Measurements from ENCODE around the gene PLEKHB1. TPM values are rescaled to one million over a fixed set of nuclear protein-coding genes. Genes with fewer than 3 reads are reported as not detected.

The PLEKHB1 gene
- total and polyA plus RNA-seq, 11 donors: 0.82 to 36.3 (median 10.8) TPM

GRCh38 chr11:73705053-73705452 lies 58.7 kb downstream of the PLEKHB1 start:
- H3K4me1 ChIP-seq: no peaks in the 10 kb centered on the region
- intact Hi-C loops (cut with DNase I): loop anchor here in 1 of 10 donors (10.0 kb wide), 1 partner anchor 100 kb away; no protein-coding TSS in a partner anchor
- TF ChIP-seq CTCF (IDR thresholded peaks at IDR 0.05): no peak
- TF ChIP-seq POLR2A (IDR thresholded peaks at IDR 0.05): no peak
- WGBS, 4 donors: 95 to 100% (median 97%) methylated on average over 1 of the region's 1 CpG
- no peak overlapping the region for H3K4me3 ChIP-seq
- no peak for DNase-seq
- no peaks in the 10 kb centered on the region for H3K9me3 ChIP-seq
- H3K27ac ChIP-seq: no peak overlapping the region
- no peak for ATAC-seq
- H3K36me3 ChIP-seq: peaks cover 0 to 91% (median 76%) of the 10 kb centered on the region in 9 donors
- no peaks in the 10 kb centered on the region for H3K27me3 ChIP-seq

DNA sequence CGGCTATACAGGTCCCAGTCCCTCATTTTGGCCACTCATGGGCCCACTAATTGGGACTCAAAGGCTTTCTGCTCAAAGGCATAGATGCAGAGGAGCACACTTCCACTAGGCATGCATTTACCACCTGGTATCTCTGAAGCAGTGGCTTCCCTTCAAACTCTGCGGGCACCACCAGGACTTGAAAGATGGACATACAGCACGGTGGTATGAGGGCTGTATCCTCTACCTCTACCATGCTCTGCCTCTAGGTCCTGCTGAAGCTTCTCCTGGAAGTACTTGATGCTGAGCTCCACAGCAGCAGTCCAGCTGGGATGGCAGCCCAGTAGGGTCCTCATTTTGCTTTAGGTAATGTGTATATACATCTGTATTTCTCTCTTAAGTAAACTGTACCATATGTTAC lies 64.6 kb downstream of the PLEKHB1 start:
- ATAC-seq (no peak), DNase-seq (no peak)
- no peaks in the 10 kb centered on the region for H3K9me3 ChIP-seq
- 72 to 98% (median 87%) methylated on average over 3 of the region's 3 CpGs for WGBS, 4 donors
- H3K27me3 ChIP-seq: no peaks in the 10 kb centered on the region
- peaks cover 0 to 82% (median 60%) of the 10 kb centered on the region in 9 donors for H3K36me3 ChIP-seq
- intact Hi-C loops (cut with DNase I): no loop called here
- H3K27ac ChIP-seq: no peak overlapping the region
- peaks cover 0 to 4% (median 0%) of the 10 kb centered on the region in 12 donors for H3K4me1 ChIP-seq
- no peak overlapping the region for H3K4me3 ChIP-seq
- TF ChIP-seq POLR2A (IDR thresholded peaks at IDR 0.05): no peak
- TF ChIP-seq CTCF (IDR thresholded peaks at IDR 0.05): no peak

Other genes starting within 250 kb of the PLEKHB1 start
- gene FAM168A, start 48.5 kb upstream of the PLEKHB1 start, total RNA-seq: 10 to 100 TPM; 21.1 to 39.1 (median 31.2) TPM
- 10 to 100 TPM in 1 of 2 donors, 1 to 10 TPM in 1; 9.0 to 20.1 TPM for gene FAM168A, start 48.5 kb upstream of the PLEKHB1 start, polyA plus RNA-seq
- gene RAB6A, start 114.5 kb downstream of the PLEKHB1 start, total RNA-seq: 100 to 1,000 TPM in 7 of 9 donors, 10 to 100 TPM in 2; 92.2 to 143 (median 123) TPM
- gene RAB6A, start 114.5 kb downstream of the PLEKHB1 start, polyA plus RNA-seq: 100 to 1,000 TPM in 1 of 2 donors, 10 to 100 TPM in 1; 41.7 to 110 TPM
- 10 to 100 TPM; 21.0 to 43.5 (median 39.4) TPM for gene MRPL48, start 141.3 kb downstream of the PLEKHB1 start, total RNA-seq
- 10 to 100 TPM; 33.3 to 47.7 TPM for gene MRPL48, start 141.3 kb downstream of the PLEKHB1 start, polyA plus RNA-seq
- 10 to 100 TPM; 46.0 to 83.4 (median 53.1) TPM for gene COA4, start 230.3 kb downstream of the PLEKHB1 start, total RNA-seq
- 100 to 1,000 TPM in 1 of 2 donors, 10 to 100 TPM in 1; 83.9 to 136 TPM for gene COA4, start 230.3 kb downstream of the PLEKHB1 start, polyA plus RNA-seq
- 10 to 100 TPM in 5 of 9 donors, 1 to 10 TPM in 4; 3.9 to 18.4 (median 11.1) TPM for gene PAAF1, start 230.4 kb downstream of the PLEKHB1 start, total RNA-seq
- 10 to 100 TPM; 11.4 to 13.0 TPM for gene PAAF1, start 230.4 kb downstream of the PLEKHB1 start, polyA plus RNA-seq

Measured in heart left ventricle (tissue), 16 donors.